H9 (cell line): ENCODE measurements around the gene GAMT. TPM values are rescaled to one million over a fixed set of nuclear protein-coding genes. Genes with fewer than 3 reads are reported as not detected.

Experiments used
- DNase-seq: peaks from one replicate; pipeline ENCODE4 v3.0.0-alpha.2; 2017
- H2AFZ ChIP-seq: one replicate; pipeline ENCODE4 v1.6.1; 2013; ENCODE audit warnings: mild to moderate bottlenecking, low read length, control low read depth, moderate library complexity
- H2AK5ac ChIP-seq: 2 replicates; pipeline ENCODE4 v1.6.1; 2013; ENCODE audit warnings: low read length, control low read depth, mixed read lengths; ENCODE audit not compliant: insufficient read length
- H2BK120ac ChIP-seq: one replicate; pipeline ENCODE4 v1.6.1; 2013; ENCODE audit warnings: low read depth, mild to moderate bottlenecking, low read length, control low read depth, inconsistent platforms; ENCODE audit not compliant: poor library complexity, severe bottlenecking
- H2BK12ac ChIP-seq: 2 replicates; pipeline ENCODE4 v1.6.1; 2013; ENCODE audit warnings: low read length, control low read depth, mixed read lengths, low read depth; ENCODE audit not compliant: insufficient read length
- H2BK15ac ChIP-seq: 2 replicates; pipeline ENCODE4 v1.6.1; 2013; ENCODE audit warnings: low read depth, low read length, control low read depth
- H2BK20ac ChIP-seq: one replicate; pipeline ENCODE4 v1.6.1; 2013; ENCODE audit warnings: low read depth, mild to moderate bottlenecking, low read length, control low read depth, inconsistent platforms; ENCODE audit not compliant: poor library complexity, severe bottlenecking
- H2BK5ac ChIP-seq: 2 replicates; pipeline ENCODE4 v1.6.1; 2013; ENCODE audit warnings: low read length, control low read depth, mixed read lengths; ENCODE audit not compliant: insufficient read length
- H3K14ac ChIP-seq: 2 replicates; pipeline ENCODE4 v1.6.1; 2013; ENCODE audit warnings: low read length, control low read depth; ENCODE audit not compliant: insufficient read depth
- H3K18ac ChIP-seq: 2 replicates; pipeline ENCODE4 v1.6.1; 2013; ENCODE audit warnings: low read depth, mild to moderate bottlenecking, mixed read lengths, low read length, control low read depth; ENCODE audit not compliant: insufficient read length
- H3K23ac ChIP-seq: 2 replicates; pipeline ENCODE4 v1.6.1; 2013; ENCODE audit warnings: low read length, control low read depth, mixed read lengths, low read depth; ENCODE audit not compliant: insufficient read length
- H3K23me2 ChIP-seq: 2 replicates; pipeline ENCODE4 v1.6.1; 2013; ENCODE audit warnings: low read depth, mild to moderate bottlenecking, mixed read lengths, low read length, control low read depth; ENCODE audit not compliant: insufficient read length, poor library complexity, severe bottlenecking
- H3K27ac ChIP-seq: 2 replicates; pipeline ENCODE4 v1.5.1; 2013; ENCODE audit warnings: low read length, control low read depth, mixed read lengths, low read depth; ENCODE audit not compliant: insufficient read length
- H3K27me3 ChIP-seq: 2 replicates; pipeline ENCODE4 v1.6.1; 2013; ENCODE audit warnings: low read length, control low read depth, inconsistent platforms; ENCODE audit not compliant: insufficient read depth
- H3K4ac ChIP-seq: 2 replicates; pipeline ENCODE4 v1.6.1; 2013; ENCODE audit warnings: low read depth, mild to moderate bottlenecking, control low read depth, inconsistent platforms, low read length, moderate library complexity
- H3K4me1 ChIP-seq: 2 replicates; pipeline ENCODE4 v1.6.1; 2013; ENCODE audit warnings: low read length, control low read depth, inconsistent platforms; ENCODE audit not compliant: insufficient read depth
- H3K4me2 ChIP-seq: 2 replicates; pipeline ENCODE4 v1.6.1; 2013; ENCODE audit warnings: low read length, control low read depth, mixed read lengths; ENCODE audit not compliant: insufficient read length, insufficient read depth
- H3K56ac ChIP-seq: 2 replicates; pipeline ENCODE4 v1.6.1; 2013; ENCODE audit warnings: low read depth, mild to moderate bottlenecking, mixed read lengths, low read length, control low read depth; ENCODE audit not compliant: insufficient read length
- H3K79me1 ChIP-seq: 2 replicates; pipeline ENCODE4 v1.6.1; 2013; ENCODE audit warnings: low read depth, mild to moderate bottlenecking, moderate library complexity, low read length, control low read depth, inconsistent platforms; ENCODE audit not compliant: insufficient read depth, poor library complexity, severe bottlenecking
- H3K79me2 ChIP-seq: 2 replicates; pipeline ENCODE4 v1.6.1; 2013; ENCODE audit warnings: low read length, control low read depth, inconsistent platforms; ENCODE audit not compliant: insufficient read depth
- H3K9ac ChIP-seq: 2 replicates; pipeline ENCODE4 v1.6.1; 2013; ENCODE audit warnings: low read length, control low read depth, mixed read lengths; ENCODE audit not compliant: insufficient read length; ENCODE audit errors: extremely low read depth
- H3K9me3 ChIP-seq: one replicate; pipeline ENCODE4 v1.6.1; 2013; ENCODE audit warnings: low read depth, low read length, inconsistent platforms; ENCODE audit not compliant: control insufficient read depth
- H3T11ph ChIP-seq: one replicate; pipeline ENCODE4 v1.6.1; 2013; ENCODE audit warnings: mild to moderate bottlenecking, low read length, control low read depth, inconsistent platforms
- H4K20me1 ChIP-seq: one replicate; pipeline ENCODE4 v1.6.1; 2013; ENCODE audit not compliant: control insufficient read depth, insufficient read length, insufficient read depth
- H4K5ac ChIP-seq: 2 replicates; pipeline ENCODE4 v1.6.1; 2013; ENCODE audit warnings: low read depth, mild to moderate bottlenecking, mixed read lengths, low read length, control low read depth; ENCODE audit not compliant: insufficient read length
- H4K8ac ChIP-seq: replicated peaks from 2 replicates; pipeline ENCODE4 v1.6.1; 2013; ENCODE audit warnings: low read length, control low read depth, mixed read lengths, low read depth; ENCODE audit not compliant: insufficient read length
- H4K91ac ChIP-seq: 2 replicates; pipeline ENCODE4 v1.6.1; 2013; ENCODE audit warnings: low read depth, mild to moderate bottlenecking, moderate library complexity, mixed read lengths, low read length, control low read depth; ENCODE audit not compliant: insufficient read length
- H3K27ac Mint-ChIP-seq, 3 experiments: 2 replicates in 2 of 3; 3 replicates in 1 of 3; pipeline ENCODE4 v1.8.0; 2020 to 2021; ENCODE audit warnings: mixed read lengths in 3 of 3, mild to moderate bottlenecking in 1 of 3, moderate library complexity in 1 of 3
- H3K27me3 Mint-ChIP-seq: 2 replicates; pipeline ENCODE4 v1.8.0; 2021; ENCODE audit warnings: low read depth, mild to moderate bottlenecking, moderate library complexity, mixed read lengths
- H3K36me3 Mint-ChIP-seq, 3 experiments: 2 replicates in 2 of 3; 3 replicates in 1 of 3; pipeline ENCODE4 v1.8.0; 2020 to 2021; ENCODE audit warnings: low read depth in 3 of 3, mixed read lengths in 3 of 3; ENCODE audit not compliant: insufficient read depth in 1 of 3
- H3K4me1 Mint-ChIP-seq, 2 experiments: 2 replicates each; pipeline ENCODE4 v1.8.0; 2020; ENCODE audit warnings: mixed read lengths in 2 of 2
- H3K4me3 Mint-ChIP-seq, 2 experiments: 2 replicates in 1 of 2; 3 replicates in 1 of 2; pipeline ENCODE4 v1.8.0; 2020 to 2021; ENCODE audit warnings: mild to moderate bottlenecking in 2 of 2, mixed read lengths in 2 of 2, moderate library complexity in 1 of 2
- H3K9me3 Mint-ChIP-seq, 2 experiments: 2 replicates in 1 of 2; 3 replicates in 1 of 2; pipeline ENCODE4 v1.8.0; 2020; ENCODE audit warnings: mild to moderate bottlenecking in 2 of 2, mixed read lengths in 2 of 2, moderate library complexity in 1 of 2
- CTCF ChIP-seq: fragments of 200-600 bp; sonication (generic); conservative IDR thresholded peaks from 3 replicates; pipeline ENCODE4 v1.8.0; 2021; ENCODE audit warnings: antibody characterized with exemption, mild to moderate bottlenecking
- WGBS: extraction: QIAGEN DNeasy Blood & Tissue Kit; methylation state at CpG from one replicate; pipeline ENCODE4 v1.1.7; 2013; ENCODE audit warnings: missing lambda C conversion rate, low lambda C conversion rate, mixed read lengths; ENCODE audit not compliant: insufficient read length; ENCODE audit errors: extremely low coverage; 5-methylcytosine and 5-hydroxymethylcytosine counted together
- total RNA-seq: library from RNA; stranded (reverse); gene quantifications from 2 replicates; pipeline ENCODE4 v1.2.1, GENCODE V29; 2021

The GAMT gene
- total RNA-seq, 1 experiment from 2014 or later, result 26.6 TPM

GRCh38 chr19:1409204-1410005, 8.1 kb upstream of the GAMT start:
- Histone ChIP-seq H3K27me3 (no peaks in the 10 kb centered on the region), H2AK5ac (no peak overlapping the region), H2BK120ac (no peak overlapping the region), H3K4me2 (peak overlapping the region; percentile 85), H3K9me3 (no peaks in the 10 kb centered on the region), H3K23ac (no peak overlapping the region), H3K4ac (no peak overlapping the region), H3K18ac (no peak overlapping the region), H2BK5ac (no peak overlapping the region), H2BK15ac (no peak overlapping the region), H3T11ph (no peak overlapping the region), H3K56ac (no peak overlapping the region), H4K5ac (no peak overlapping the region), H4K8ac (no peak overlapping the region), H2BK12ac (no peak overlapping the region), H3K79me1 (no peaks in the 10 kb centered on the region), H3K14ac (peak overlapping the region; percentile 62), H3K23me2 (peaks cover 6% of the 10 kb centered on the region), H4K20me1 (no peaks in the 10 kb centered on the region), H3K4me1 (no peaks in the 10 kb centered on the region; the same call in 1 of the 2 replicates), H2BK20ac (no peak overlapping the region), H3K9ac (peak overlapping the region; percentile 64), H3K79me2 (peaks cover 57% of the 10 kb centered on the region), H3K27ac (no peak overlapping the region), H2AFZ (no peak overlapping the region), H4K91ac (no peak overlapping the region)
- H3K9me3 Mint-ChIP-seq, result no peaks in the 10 kb centered on the region
- DNase-seq, result no peak
- TF ChIP-seq CTCF, result no peak
- H3K36me3 Mint-ChIP-seq, result peaks cover 16 to 37% (median 33%) of the 10 kb centered on the region in 3 experiments
- no CpG with 5 or more reads among the region's 33 CpGs for WGBS
- H3K27me3 Mint-ChIP-seq, result 0 out of 2 replicates have a peak, but pooled peaks cover 2% of the 10 kb centered on the region
- H3K4me3 Mint-ChIP-seq, result peak overlapping the region; percentile 92 to 98
- H3K27ac Mint-ChIP-seq, result peak overlapping the region; percentile 70 to 93 (median 93); a peak in 6 of 7 replicates
- H3K4me1 Mint-ChIP-seq, result peaks cover 35 to 41% of the 10 kb centered on the region in 2 experiments
